ENCODE data around the gene B9D2.

B9D2 gene

GRCh38 chr19:41327576-41328156 lies 36.3 kb downstream of the B9D2 start:
- DNase-seq (ENCODE audit: low read depth), result peak; percentile 35

- DNase-seq (ENCODE audit: low read depth), result peak; percentile 18
Measured at GRCh38 chr19:41327076-41327575, 36.8 kb downstream of the B9D2 start.

- DNase-seq (ENCODE audit: low read depth), result peak; percentile 90
Measured at GRCh38 chr19:41325947-41326706, 37.8 kb downstream of the B9D2 start.

- DNase-seq (ENCODE audit: low read depth), result no peak
Measured at GRCh38 chr19:41325640-41325946, 38.4 kb downstream of the B9D2 start.

- DNase-seq (ENCODE audit: low read depth), result peak; percentile 89
Measured at GRCh38 chr19:41324921-41325639, 38.9 kb downstream of the B9D2 start.

GRCh38 chr19:41324231-41324702 lies 39.7 kb downstream of the B9D2 start:
- no peak for DNase-seq (ENCODE audit: low read depth)

GRCh38 chr19:41323430-41324125 lies 40.4 kb downstream of the B9D2 start:
- peak; percentile 98 for DNase-seq (ENCODE audit: low read depth)

GRCh38 chr19:41323023-41323422 lies 40.9 kb downstream of the B9D2 start:
- DNase-seq (ENCODE audit: low read depth), result peak; percentile 87

GRCh38 chr19:41322451-41322850 lies 41.5 kb downstream of the B9D2 start:
- no peak for DNase-seq (ENCODE audit: low read depth)

GRCh38 chr19:41321600-41322270 lies 42.2 kb downstream of the B9D2 start:
- peak; percentile 91 for DNase-seq (ENCODE audit: low read depth)

GRCh38 chr19:41321204-41321599 lies 42.7 kb downstream of the B9D2 start:
- DNase-seq (ENCODE audit: low read depth), result no peak

- no peak for DNase-seq (ENCODE audit: low read depth)
Measured at GRCh38 chr19:41320568-41320967, 43.4 kb downstream of the B9D2 start.

GRCh38 chr19:41320185-41320518 lies 43.8 kb downstream of the B9D2 start:
- no peak for DNase-seq (ENCODE audit: low read depth)

- DNase-seq (ENCODE audit: low read depth), result peak; percentile 16
Measured at GRCh38 chr19:41319500-41320184, 44.3 kb downstream of the B9D2 start.

GRCh38 chr19:41318696-41319499 lies 45.1 kb downstream of the B9D2 start:
- no peak for DNase-seq (ENCODE audit: low read depth)

GRCh38 chr19:41316306-41316920 lies 47.5 kb downstream of the B9D2 start:
- DNase-seq (ENCODE audit: low read depth), result no peak

GRCh38 chr19:41311613-41312012 lies 52.3 kb downstream of the B9D2 start:
- DNase-seq (ENCODE audit: low read depth), result peak; percentile 19

GRCh38 chr19:41311072-41311471 lies 52.9 kb downstream of the B9D2 start:
- DNase-seq (ENCODE audit: low read depth), result peak; percentile 29

GRCh38 chr19:41310033-41310831 lies 53.7 kb downstream of the B9D2 start, which contains the start of gene CCDC97:
CCDC97 (plus strand) TSS chr19:41310172; CDS start chr19:41310311, 139 bp downstream.
- peak; percentile 85 for DNase-seq (ENCODE audit: low read depth)

Measured in EH (cell line).